HG02885 (cell line): ENCODE data around the gene METTL22.
A peak's percentile ranks its signal among the peaks of the same experiment; 100 is the strongest.
"Not testable (repeated sequence)": the region's sequence is repeated elsewhere in the genome, so short reads cannot be mapped to it uniquely, and the experiment has no call there.

Experiments
- ATAC-seq: cut with Tn5 transposase; IDR thresholded peaks from one replicate; pipeline ENCODE4 v1.9.1; 2021; ENCODE audit warnings: mild to moderate bottlenecking; ENCODE audit not compliant: unreplicated experiment, poor library complexity

The METTL22 gene

DNA sequence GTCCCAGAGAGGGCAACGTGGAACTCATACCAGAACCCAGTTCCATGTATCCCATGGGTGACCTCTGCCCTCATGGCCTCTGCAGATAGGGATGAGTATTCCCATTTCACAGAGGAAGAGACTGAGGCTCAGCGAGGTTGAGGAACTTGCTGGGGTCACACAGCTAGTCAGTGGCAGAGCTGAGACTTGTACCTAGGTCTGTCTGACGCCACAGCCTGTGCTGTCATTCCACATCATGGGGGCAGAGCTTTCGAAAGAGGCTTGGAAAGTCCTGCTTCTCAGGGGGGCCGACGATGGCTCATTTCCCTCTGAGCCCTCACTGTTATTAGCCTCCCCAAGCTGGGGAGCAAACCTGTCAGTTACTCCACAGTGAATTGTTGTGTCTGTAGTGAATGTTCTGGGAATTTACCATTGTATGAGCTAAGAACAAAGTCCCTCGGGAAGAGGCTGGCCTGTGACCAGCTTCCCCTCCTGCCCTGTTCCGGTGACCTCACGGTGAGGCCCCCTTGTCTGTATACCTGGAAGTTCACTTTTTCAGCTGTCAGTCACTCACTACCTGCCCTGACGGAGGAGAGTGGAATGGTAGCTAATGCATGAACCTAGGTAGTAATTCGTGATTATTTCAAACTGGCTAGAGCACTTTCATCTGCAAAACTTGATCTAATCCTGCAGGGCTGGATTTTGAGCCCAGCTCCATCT, 8.9 kb downstream of the METTL22 start:
- no peak for ATAC-seq

DNA sequence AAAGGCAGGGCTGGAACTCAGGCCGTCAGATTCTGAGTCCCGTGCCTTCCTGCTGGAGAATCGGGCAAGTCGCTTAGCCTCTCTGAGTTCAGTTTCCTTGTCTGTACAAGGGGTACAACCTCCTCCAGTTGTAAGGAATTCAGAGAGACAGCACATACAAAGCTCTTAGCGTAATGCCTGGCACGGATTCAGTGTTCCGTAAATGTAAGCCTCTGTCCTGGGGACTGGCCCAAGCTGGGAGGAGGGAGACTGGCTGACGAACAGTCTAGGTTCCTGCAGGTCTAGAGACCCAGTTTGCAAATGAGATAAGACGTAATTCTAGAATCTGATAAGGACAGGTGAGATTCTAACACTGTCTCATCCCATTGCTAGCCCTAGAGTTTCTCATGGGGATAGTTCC, 9.9 kb downstream of the METTL22 start:
- no peak for ATAC-seq

DNA sequence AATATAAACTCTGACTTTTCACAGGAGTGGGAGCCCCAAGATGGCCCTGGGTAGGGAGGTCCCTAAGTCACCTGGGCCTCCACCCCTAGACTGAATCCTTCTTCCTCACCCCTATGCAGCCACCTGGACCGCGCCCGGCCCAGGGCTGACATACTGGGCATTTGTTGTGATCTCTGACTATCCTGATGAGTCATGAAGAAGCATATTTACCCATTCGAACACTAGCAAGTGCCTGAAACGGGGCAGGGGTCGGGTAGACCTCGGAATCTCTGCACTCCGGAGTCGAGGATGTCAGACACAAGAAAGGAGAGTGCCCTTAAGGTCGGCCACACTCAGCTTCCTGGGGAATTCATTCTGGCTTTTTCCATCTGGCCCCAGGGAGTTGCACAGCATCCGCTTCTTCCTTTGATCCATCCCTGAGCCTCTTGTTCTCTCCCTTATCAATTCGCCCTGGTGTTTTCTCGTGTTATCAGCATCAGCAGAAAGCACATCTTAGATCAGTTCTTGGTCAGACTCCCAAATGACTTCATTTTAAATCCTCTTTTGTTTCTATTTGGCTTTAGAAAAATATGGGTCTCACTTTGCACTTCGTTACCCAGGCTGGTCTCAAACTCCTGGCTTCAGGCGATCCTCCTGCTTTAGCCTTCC, 10.4 kb downstream of the METTL22 start:
- ATAC-seq = no peak

DNA sequence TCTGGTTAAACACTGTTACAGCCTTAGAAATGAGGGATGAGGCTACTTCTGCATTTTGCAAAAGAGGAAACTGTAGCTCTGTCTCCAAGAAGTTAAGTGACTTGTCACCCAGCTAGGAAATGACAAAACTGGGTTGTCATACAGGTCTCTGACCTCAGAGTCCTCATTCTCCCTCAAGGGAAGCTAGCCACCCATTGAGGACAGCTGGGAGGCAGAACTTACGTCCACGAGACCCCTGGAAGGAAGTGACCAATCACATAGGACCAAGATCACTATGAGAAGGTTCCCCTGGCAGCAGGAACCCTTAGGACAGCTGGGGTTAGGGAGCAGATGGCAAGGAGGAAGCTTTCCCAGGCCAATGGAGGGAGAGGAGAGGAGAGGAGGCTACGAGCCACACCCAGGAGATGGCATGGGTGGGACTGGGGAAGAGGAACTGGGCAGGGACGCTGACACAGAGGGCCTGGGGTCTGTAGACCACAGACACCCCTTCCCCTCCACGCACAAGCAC, 11.2 kb downstream of the METTL22 start:
- no peak for ATAC-seq

DNA sequence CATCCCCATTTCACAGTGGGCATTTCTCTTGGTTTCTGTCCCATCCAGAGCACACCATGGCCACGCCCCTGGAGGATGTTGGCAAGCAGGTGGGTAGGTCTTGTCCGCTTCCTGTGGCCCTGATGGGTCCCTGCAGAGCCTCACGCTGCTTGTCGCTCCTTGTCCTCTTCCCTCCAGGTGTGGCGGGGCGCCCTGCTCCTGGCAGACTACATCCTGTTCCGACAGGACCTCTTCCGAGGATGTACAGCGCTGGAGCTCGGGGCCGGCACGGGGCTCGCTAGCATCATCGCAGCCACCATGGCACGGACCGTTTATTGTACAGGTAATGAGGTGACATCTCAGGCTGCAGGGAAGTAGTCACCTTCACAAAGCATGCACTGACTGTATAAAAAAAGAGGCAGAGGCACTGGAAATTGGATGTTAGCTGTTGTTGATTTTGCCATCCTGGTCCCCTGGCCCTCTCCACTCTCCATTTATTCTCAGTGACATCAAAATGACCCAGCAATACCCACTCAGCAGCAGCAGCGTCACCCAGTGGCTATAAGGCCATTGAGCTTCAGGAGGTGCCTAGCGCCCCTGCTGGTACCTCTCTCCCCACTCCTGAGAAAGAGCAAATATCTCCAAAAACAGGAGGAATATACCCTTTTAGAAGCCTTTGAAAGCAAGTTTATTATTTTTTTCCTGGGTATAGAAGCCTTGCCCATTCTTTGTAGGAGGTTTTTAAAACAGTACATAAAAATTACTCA, 13.7 kb downstream of the METTL22 start:
- ATAC-seq = no peak

DNA sequence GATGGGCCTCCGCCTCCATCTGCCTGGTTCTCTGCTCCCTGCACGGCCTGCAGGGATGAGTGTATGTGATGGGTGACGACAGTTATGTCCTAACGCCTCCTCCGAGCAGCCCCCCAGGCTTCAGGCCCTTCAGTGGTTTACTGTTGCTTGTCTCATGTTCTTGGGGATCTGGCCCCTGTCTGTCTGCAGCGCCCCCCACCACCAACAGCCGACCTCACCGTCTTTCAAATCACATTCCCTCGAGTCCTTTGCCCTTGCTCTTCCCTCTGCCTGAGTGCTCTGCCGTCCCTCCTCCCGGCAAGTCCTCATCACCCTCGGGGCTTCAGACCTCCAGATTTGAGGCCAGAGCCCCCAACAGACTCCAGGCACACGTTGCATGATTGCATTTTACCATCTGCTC, 18.2 kb downstream of the METTL22 start:
- ATAC-seq = no peak

DNA sequence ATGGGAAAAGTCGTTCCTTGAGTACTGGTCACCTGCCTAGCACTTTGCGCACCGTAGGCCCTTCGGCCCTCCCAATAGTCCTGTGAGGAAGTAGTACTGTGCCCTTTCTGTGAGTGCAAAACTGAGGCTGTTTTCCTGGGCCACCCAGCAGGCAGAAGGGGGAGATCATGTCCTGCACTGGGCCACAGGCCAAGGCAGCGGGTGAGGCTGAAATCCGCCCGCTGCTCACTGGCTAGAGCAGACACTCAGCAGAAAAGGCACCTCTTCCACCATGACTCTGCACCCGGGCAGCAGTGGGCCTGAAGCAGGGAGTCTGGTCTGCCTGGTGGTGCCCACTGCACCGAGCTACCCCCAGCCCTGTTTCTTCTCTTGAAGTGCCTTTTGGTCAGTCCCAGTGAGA, 20.2 kb downstream of the METTL22 start:
- no peak for ATAC-seq

DNA sequence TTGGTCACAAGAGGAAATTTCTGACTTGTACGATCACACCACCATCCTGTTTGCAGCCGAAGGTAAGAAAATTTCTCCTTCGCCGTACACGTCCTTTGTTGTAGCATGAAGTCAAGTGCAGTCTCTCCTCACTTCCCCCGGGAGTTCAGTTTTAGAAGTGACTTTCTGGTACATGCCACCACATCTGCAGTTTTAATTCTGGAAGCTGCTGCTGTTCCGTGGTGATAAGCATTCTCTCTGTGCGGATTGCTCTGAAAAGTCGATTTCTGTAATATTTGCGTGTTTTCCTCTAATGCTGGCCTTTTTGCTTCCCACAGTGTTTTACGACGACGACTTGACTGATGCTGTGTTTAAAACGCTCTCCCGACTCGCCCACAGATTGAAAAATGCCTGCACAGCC, 20.6 kb downstream of the METTL22 start:
- no peak for ATAC-seq

DNA sequence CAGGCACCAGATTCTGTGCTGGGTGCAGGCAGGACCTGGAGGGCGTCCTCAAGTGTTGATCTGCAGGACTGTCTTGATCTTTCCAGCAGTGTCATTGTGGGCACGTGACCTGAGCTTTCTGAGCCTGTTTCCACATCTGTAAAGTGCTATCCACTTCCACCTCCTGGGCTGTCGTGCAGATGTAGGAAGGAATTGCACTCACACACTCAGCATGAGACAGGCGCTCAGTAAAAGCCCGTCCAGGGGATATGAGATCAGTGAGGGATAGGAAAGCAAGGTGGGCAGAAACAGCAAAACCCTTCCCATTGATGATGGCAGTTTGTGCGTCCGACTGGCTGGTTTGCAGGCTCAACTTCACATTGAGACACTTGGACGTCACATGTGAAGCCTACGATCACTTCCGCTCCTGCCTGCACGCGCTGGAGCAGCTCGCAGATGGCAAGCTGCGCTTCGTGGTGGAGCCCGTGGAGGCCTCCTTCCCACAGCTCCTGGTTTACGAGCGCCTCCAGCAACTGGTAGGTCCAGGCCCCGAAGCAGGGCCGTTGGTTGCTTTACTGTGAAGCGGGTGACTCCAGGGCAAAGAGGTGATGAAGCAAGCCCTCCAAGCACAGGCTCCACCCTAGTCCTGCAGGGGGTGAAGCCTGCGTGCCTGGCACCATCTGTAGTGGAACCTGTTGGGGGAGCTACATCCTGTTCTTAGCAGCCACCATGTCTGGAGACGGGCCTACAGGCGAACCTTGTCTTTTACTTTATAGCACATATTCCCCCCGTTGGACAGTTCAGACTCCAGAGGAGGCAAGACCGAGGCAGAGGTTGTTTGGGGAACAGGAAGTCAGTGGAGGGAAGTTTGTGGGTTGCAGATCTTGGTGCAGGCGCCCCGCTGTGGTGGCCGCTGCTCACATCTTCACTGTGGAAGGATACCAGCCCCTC, 23.0 kb downstream of the METTL22 start:
- ATAC-seq = no peak

DNA sequence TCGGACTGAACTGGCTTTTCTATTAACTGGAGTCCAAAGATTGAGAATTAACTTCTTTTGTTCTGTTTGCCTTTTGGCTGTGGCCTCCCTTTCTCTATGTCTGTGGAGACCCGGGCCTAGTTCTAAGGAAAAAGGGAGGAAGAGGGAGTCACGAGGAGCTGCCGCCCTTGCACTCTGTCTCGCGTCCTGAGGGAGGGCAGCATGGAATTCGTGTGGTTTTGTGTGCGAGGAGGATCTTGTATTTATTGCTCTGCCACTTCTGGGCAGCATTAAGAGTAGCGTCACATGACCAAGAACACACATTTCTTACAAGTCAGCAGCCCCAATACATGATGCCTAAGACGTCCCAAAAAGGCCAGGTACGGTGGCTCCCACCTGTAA, 23.6 kb downstream of the METTL22 start:
- ATAC-seq = no peak

DNA sequence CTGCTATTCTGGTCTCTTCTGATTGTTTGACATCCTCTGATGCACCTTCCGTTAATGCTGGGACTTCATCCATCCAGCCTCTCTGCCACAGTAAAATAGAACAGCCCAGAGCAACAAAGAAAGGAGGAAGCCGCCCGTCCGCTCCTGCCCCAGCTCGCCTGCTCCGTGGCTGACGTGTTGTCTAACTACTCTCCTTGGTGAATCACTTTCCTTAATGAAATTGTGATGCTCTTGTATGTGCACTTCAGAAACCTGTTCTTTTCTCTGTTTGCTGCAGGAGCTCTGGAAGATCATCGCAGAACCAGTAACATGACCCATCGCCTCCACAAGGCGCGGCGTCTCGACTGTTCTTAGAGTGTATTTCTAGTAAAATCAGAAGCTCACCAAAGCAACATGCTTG, 24.3 kb downstream of the METTL22 start:
- ATAC-seq = no peak

DNA sequence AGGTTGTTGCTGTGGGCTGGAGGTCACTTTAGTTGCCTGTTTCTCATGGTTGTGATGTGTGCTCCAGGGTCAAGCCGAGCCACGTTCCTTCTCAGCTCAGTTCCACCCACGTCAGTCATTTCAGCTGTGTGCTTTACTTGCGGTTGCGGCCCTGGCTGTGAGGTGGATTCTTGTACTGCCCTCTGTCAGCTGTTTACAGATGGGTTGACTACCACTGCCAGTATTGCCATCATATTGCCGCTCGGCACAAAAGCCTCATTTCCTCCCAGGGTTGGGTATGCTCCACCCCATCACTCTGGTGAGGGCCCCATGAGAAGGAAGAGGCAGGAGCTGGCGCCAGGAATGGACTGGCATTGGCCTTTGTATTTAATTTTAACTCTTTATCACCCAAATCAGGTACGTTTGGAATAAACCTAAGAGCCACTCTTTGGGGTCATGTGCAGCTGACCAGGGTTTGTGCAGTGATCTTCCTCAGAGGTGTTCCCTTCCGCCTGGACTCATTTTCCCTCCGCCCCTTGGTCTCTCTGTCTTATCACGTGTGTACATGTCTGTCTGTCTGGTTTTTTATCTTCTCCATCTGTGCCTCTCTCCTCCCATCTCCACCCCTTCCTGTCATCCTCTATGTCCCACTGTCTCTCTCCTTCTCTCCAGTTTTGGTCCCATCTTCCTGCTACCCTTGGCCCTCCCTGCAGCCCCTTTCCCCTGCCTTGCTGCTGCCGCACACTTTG, 25.0 kb downstream of the METTL22 start:
- ATAC-seq = no peak

DNA sequence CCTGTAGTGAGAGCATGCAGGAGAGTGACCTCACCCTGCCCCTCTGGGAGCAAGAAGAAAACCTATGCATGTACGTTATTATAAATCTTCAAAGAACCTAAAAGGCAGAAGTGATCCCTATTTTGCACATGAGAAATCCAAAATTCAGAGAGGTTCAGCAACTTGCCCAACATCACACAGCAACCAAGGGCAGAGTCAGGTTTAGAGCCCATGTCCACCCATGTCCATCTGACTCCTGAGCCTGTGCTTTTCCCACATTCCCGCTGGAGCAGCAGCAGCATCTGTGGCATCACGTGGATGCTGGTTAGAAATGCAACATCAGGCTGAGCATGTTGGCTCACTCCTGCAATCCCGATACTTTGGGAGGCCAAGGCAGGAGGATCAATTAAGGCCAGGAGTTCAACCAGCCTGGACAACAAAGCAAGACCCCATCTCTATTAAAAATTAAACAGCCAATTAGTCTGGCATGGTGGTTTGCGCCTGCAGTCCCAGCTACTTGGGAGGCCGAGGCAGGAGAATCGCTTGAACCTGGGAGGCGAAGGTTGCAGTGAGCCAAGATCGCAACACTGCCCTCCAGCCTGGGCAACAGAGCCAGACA, 26.3 kb downstream of the METTL22 start:
- ATAC-seq = no peak

DNA sequence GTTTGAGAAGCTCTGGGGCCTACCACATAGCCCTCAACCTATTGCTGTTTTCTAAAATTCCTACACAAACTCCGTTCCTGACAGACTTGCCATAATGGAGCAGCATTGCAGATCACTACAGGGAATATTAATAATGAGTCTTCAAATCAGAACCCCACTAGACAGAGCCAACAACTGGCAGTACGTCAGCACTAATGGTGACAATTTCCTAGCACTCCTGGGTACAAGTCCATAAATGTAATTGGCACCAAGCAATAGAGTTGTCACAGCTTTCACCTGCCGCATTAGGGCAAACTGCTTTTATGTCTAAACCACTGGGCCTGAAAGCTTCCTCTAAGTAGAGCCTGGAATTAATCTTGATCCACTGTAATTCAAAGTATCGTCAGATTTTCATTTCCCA, 27.4 kb downstream of the METTL22 start:
- ATAC-seq = no peak

DNA sequence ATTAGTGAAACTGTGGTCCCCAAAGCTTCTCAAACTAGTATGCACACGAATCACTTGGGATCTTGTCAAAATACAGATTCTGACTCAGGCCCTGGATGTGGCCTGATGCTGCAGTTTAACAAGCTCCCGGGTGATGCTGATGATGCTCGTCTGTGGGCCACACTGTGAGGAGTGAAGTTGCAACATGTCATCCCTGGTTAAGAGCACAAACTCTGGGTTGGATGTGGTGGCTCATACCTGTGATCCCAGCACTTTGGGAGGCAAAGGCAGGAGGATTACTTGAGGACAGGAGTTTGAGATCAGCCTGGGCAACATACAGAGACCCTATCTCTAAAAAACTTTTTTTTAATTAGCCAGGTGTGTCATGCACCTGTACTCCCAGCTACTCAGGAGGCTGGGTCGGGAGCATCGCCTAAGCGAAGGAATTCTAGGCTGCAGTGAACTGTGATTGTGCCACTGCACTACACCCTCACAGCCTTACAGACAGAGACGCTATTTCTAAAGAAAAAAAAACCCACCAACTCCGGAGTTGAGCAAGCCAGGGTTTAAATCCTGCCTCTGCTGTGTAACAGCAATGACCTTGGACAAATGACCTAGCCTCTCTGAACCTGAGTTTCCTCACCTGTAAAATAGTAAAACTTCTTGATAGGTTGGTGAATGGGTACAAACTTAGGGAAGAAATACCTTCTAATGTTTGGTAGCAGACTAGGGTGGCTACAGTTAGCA, 28.5 kb downstream of the METTL22 start:
- no peak for ATAC-seq

DNA sequence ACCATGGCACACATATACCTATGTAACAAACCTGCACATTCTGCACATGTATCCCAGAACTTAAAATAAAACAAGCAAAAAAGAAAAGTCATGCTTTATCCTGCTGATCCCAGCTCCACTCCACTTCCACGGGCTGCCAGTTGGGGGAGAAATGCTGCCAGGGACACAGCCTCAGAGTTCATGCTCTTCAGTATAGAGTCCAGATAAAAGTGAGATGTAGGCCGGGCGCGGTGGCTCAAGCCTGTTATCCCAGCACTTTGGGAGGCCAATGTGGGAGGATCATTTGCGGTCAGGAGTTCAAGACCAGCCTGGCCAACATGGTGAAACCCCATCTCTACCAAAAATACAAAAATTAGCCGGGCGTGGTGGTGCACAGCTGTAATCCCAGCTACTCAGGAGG, 30.5 kb downstream of the METTL22 start:
- not testable (repeated sequence) for ATAC-seq

DNA sequence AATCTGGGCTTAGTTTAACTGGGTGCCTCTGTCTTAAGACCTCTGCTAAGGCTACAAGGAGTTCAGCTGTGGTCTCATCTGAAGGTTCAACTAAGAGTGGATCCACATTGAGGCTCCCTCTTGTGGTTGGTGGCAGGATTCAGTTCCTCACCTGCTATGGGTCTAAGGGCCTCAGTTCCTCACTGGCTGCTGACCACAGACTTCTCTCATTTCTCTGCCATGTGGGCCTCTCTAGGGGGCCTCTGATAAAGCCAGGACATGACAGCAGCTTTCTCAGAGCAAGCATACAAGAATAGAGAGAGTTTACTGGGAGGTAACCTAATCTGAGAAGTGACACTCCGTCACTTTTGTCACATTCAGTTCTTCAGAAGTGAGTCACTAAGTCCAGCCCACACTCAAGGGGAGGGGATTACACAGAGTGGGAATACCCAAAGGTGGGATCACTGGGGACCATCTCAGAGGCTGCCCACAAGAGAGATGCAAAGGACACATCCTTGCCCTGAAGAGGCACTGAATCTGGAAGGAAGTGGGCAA, 33.8 kb downstream of the METTL22 start:
- peak; percentile 82 for ATAC-seq

DNA sequence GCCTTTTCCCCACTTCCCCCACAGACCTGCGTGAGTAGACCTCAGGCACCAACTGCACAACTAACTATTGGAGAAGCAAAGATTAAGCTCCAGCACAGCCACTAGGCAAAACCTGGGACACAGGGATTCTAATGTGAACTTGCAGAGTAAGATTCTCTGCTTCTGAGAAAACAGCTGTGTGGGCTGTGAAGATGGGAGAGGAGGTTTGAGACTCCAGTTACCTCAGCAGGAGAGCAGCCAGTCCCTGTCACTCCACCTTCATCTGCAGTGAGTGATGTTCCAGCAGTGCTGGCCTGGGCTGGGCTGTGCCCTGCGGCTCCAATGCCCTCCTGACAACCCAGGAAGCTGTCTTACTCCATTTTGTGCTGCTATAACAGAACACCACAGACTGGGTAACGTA, 34.9 kb downstream of the METTL22 start:
- ATAC-seq = no peak
